Stimulated activated naive B cell treated with anti-CD40 and anti-IgM and Interleukin-4, amounts not matched to agents 10 μg/mL and 1 μg/mL and 100 μg/mL, for 72 hours (primary cell): ENCODE data around the gene IP6K1.
"Not testable (repeated sequence)": the region's sequence is repeated elsewhere in the genome, so short reads cannot be mapped to it uniquely, and the experiment has no call there.

Source experiments
- ATAC-seq, 2 donors: fragments of 150-1000 bp; cut with Tn5 transposase; replicated peaks; 2 replicates each; pipeline ENCODE4 v1.10.0; 2021; ENCODE audit warnings: moderate library complexity in 1 of 2
- DNase-seq: peaks from one replicate; pipeline ENCODE4 v3.0.0; 2021
- H3K27ac Mint-ChIP-seq: one replicate; pipeline ENCODE4 v1.8.0; 2022; ENCODE audit warnings: mild to moderate bottlenecking, mixed read lengths
- H3K27me3 Mint-ChIP-seq, 2 donors: one replicate each; pipeline ENCODE4 v1.8.0; 2022; ENCODE audit warnings: mixed read lengths in 2 of 2
- H3K36me3 Mint-ChIP-seq, 2 donors: one replicate each; pipeline ENCODE4 v1.8.0; 2022; ENCODE audit warnings: mixed read lengths in 2 of 2, mild to moderate bottlenecking in 1 of 2
- H3K4me1 Mint-ChIP-seq, 2 donors: one replicate each; pipeline ENCODE4 v1.8.0; 2022; ENCODE audit warnings: mixed read lengths in 2 of 2, mild to moderate bottlenecking in 1 of 2
- H3K4me3 Mint-ChIP-seq, 2 donors: one replicate each; pipeline ENCODE4 v1.8.0; 2022; ENCODE audit warnings: mild to moderate bottlenecking in 2 of 2, mixed read lengths in 2 of 2, moderate library complexity in 1 of 2
- H3K9me3 Mint-ChIP-seq, 2 donors: one replicate each; pipeline ENCODE4 v1.8.0; 2022; ENCODE audit warnings: mixed read lengths in 2 of 2, mild to moderate bottlenecking in 1 of 2

IP6K1 gene

GRCh38 chr3:49785565-49786356 is 581 bp downstream of the IP6K1 start:
- DNase-seq: no peak

DNA sequence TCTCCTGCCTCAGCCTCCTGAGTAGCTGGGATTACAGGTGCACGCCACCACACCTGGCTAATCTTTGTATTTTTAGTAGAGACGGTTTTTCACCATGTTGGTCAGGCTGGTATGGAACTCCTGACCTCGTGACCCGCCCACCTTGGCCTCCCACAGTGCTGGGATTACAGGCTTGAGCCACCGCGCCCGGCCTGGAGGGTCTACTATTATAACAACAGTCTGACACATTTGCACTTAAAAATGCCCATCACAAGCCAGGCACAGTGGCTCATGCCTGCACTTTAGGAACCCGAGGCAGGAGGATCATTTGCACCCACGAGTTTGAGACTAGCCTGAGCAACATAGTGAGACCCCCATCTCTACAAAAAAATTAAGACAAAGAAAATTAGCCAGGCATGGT is 4.1 kb downstream of the IP6K1 start:
- H3K4me3 Mint-ChIP-seq, H3K27ac Mint-ChIP-seq: not testable (repeated sequence)
- peaks cover 20 to 51% of the 10 kb centered on the region in 2 donors for H3K4me1 Mint-ChIP-seq

More at GRCh38 chr3:49785565-49786356, 581 bp downstream of the IP6K1 start:
- peak; percentile 58 to 59 for ATAC-seq
- Mint-ChIP-seq H3K27ac (peak overlapping the region; percentile 99), H3K4me3 (peak overlapping the region; percentile 91 to 93), H3K9me3 (no peaks in the 10 kb centered on the region), H3K27me3 (peaks cover 0 to 3% of the 10 kb centered on the region in 2 donors), H3K36me3 (peaks cover 5 to 8% of the 10 kb centered on the region in 2 donors), H3K4me1 (peaks cover 10 to 34% of the 10 kb centered on the region in 2 donors)

DNA sequence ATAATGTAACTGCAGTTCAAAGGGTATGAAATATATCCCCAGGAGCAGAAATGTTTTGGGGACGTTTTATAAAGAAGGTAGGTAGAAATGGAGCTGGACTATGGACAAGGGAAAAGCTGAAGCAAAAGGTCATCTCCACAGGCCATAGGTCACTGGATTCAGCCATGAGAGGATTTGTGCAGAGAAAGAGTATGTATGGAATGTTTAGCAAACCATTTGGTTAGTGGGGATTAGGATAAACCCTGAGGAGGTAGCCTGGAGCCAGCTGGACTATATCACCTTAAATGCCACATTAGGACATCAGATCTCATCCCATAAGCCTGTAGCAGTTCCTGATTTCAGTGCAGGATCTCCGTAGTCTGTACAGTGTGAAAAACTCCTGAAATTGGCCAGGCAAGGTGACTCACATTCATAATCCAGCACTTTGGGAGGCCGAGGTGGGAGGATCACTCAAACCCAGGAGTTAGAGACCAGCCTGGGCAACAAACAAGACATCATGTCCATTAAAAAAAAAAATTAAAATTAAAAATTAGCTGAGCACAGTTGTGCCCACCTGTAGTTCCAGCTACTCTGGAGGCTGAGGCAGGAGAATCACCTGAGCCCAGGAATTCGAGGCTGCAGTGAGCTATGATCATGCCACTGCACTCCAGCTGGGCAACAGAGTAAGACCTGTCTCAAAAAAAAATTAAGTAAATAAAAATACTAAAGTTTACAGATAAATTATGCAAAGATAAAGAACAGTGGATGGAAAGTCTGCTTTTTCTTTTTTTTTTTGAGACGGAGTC is 4.7 kb downstream of the IP6K1 start:
- Mint-ChIP-seq H3K36me3 (peaks cover 15 to 27% of the 10 kb centered on the region in 2 donors), H3K4me1 (peaks cover 17 to 44% of the 10 kb centered on the region in 2 donors), H3K27me3 (no peaks in the 10 kb centered on the region), H3K9me3 (no peaks in the 10 kb centered on the region), H3K27ac (no peak overlapping the region), H3K4me3 (no peak overlapping the region)
- DNase-seq: no peak
- no peak for ATAC-seq

More for the DNA sequence above, 4.1 kb downstream of the IP6K1 start:
- ATAC-seq, DNase-seq, H3K9me3 Mint-ChIP-seq, H3K27me3 Mint-ChIP-seq: not testable (repeated sequence)
- H3K36me3 Mint-ChIP-seq: peaks cover 11 to 24% of the 10 kb centered on the region in 2 donors

DNA sequence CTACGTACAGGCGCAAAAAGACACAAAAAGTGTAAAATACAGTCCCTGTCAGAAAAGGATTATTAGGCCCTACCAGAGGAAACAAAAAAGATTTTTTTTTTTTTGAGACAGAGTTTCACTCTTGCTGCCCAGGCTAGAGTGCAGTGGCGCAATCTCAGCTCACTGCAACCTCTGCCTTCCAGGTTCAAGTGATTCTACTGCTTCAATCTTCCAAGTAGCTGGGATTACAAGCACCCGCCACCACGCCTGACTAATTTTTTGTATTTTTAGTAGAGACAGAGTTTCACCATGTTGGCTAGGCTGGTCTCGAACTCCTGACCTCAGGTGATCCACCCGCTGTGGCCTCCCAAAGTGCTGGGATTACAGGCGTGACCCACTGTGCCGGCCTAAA is 5.4 kb downstream of the IP6K1 start:
- H3K27me3 Mint-ChIP-seq, DNase-seq, H3K9me3 Mint-ChIP-seq, H3K27ac Mint-ChIP-seq, H3K4me3 Mint-ChIP-seq, ATAC-seq: not testable (repeated sequence)
- peaks cover 17 to 42% of the 10 kb centered on the region in 2 donors for H3K4me1 Mint-ChIP-seq
- peaks cover 15 to 27% of the 10 kb centered on the region in 2 donors for H3K36me3 Mint-ChIP-seq

DNA sequence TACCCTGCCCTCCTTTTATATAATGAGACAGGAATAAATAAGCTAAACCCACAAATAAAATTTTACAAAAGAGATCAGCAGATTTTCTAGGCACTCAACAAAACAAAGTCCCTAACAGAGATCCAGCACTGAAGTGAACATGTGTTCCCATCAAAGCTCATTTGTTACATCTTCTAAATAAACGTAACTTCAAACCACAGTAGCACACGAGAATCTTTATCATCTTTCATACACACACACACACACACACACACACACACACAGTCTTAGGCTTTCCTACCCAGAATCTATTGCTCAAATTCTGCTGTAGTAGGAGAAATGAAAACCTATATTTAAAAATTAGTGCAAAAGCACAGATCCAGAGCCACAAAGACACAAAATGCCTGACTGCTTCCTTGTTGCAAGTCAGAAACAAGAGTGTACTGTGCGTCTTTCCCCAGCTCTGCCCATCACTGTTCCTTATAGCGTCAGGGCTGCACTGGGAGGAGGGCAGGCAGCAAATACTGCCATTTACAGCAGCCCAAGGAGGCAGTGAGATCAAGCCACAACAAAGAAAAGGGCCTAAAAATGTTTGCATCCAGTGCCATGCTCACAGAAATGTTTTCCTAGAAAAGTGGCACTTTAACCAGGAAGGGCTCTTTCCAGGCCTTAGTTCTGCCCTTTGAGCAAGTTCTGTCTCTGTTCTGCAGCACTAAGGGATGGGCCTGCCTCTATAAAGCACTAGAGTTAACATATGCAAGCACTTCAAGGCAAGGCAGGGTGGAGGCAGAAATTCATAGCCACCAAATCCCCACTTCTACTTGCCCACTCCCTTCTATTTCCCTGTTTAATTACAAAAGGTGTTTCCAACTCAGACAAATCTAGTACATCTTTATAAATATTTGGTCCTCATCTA is 6.0 kb downstream of the IP6K1 start:
- peak overlapping the region; percentile 65 for H3K27ac Mint-ChIP-seq
- H3K4me3 Mint-ChIP-seq: no peak overlapping the region
- no peaks in the 10 kb centered on the region for H3K27me3 Mint-ChIP-seq
- H3K36me3 Mint-ChIP-seq: peaks cover 14 to 25% of the 10 kb centered on the region in 2 donors
- H3K4me1 Mint-ChIP-seq: peaks cover 14 to 39% of the 10 kb centered on the region in 2 donors
- ATAC-seq: no peak
- DNase-seq: no peak
- no peaks in the 10 kb centered on the region for H3K9me3 Mint-ChIP-seq

- no peaks in the 10 kb centered on the region for H3K27me3 Mint-ChIP-seq
- H3K36me3 Mint-ChIP-seq: peaks cover 16 to 26% of the 10 kb centered on the region in 2 donors
- peaks cover 16 to 34% of the 10 kb centered on the region in 2 donors for H3K4me1 Mint-ChIP-seq
- no peak overlapping the region for H3K4me3 Mint-ChIP-seq
- no peak for DNase-seq
- peak overlapping the region; percentile 65 for H3K27ac Mint-ChIP-seq
- no peaks in the 10 kb centered on the region for H3K9me3 Mint-ChIP-seq
- no peak for ATAC-seq
These were observed 6.8 kb downstream of the IP6K1 start for GRCh38 chr3:49779358-49780079.

DNA sequence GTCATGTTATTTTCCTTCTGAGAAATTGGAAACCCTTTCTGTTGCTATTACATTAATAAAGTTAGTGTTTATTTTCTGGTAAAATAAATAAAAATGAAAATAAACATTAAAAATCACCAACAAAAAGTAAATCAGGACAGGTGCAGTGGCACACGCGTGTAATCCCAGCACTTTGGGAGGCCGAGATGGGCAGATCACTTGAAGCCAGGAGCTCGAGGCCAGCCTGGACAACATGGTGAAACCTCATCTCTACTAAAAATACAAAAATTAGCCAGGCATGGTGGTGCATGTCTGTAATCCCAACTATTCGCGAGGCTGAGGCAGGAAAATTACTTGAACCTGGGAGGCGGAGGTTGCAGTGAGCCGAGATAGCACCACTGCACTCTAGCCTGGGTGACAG is 10.2 kb downstream of the IP6K1 start:
- ATAC-seq, H3K4me3 Mint-ChIP-seq, H3K27ac Mint-ChIP-seq, H3K27me3 Mint-ChIP-seq, DNase-seq, H3K9me3 Mint-ChIP-seq: not testable (repeated sequence)
- Mint-ChIP-seq H3K4me1 (peaks cover 15 to 30% of the 10 kb centered on the region in 2 donors), H3K36me3 (peaks cover 13 to 22% of the 10 kb centered on the region in 2 donors)

DNA sequence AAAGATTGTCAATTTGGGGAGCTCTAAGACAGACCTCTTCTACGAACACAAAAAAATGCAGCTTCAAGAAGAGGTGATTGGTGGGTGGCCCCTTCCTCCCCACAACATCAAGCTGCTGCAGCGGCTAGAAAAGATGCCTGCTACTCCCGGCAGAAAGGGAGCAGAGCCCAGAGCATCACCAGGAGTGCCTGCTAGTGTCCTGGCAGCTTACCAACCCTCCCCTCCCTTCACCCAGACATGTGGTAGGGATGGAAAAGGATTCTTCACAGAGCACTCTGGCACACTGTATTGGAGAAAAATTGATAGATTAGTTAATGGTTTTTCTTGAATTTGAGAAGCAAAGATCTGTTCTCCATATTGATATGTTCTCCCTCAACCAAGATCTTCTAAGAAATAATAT is 10.8 kb downstream of the IP6K1 start:
- H3K36me3 Mint-ChIP-seq: peaks cover 13 to 22% of the 10 kb centered on the region in 2 donors
- no peak for ATAC-seq
- H3K9me3 Mint-ChIP-seq: no peaks in the 10 kb centered on the region
- no peak overlapping the region for H3K4me3 Mint-ChIP-seq
- DNase-seq: no peak
- peaks cover 14 to 24% of the 10 kb centered on the region in 2 donors for H3K4me1 Mint-ChIP-seq
- H3K27ac Mint-ChIP-seq: no peak overlapping the region
- H3K27me3 Mint-ChIP-seq: no peaks in the 10 kb centered on the region

DNA sequence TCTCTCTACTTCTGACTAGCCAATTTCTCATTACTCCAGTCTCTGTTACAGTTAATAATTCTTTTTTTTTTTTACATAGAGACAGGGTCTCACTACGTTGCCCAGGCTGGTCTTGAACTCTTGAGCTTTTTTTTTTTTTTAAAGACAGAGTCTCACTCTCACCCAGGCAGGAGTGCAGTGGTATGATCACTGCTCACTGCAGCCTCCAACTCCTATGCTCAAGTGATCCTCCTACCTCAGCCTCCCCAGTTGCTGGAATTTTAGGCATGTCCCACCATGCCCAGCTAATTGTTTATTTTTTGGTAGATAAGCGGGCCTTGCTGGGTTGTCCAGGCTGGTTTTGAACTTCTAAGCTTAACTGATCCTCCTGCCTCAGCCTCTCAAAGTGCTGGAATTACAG is 13.6 kb downstream of the IP6K1 start:
- no peak overlapping the region for H3K27ac Mint-ChIP-seq
- H3K4me1 Mint-ChIP-seq: peaks cover 8 to 16% of the 10 kb centered on the region in 2 donors
- no peak overlapping the region for H3K4me3 Mint-ChIP-seq

DNA sequence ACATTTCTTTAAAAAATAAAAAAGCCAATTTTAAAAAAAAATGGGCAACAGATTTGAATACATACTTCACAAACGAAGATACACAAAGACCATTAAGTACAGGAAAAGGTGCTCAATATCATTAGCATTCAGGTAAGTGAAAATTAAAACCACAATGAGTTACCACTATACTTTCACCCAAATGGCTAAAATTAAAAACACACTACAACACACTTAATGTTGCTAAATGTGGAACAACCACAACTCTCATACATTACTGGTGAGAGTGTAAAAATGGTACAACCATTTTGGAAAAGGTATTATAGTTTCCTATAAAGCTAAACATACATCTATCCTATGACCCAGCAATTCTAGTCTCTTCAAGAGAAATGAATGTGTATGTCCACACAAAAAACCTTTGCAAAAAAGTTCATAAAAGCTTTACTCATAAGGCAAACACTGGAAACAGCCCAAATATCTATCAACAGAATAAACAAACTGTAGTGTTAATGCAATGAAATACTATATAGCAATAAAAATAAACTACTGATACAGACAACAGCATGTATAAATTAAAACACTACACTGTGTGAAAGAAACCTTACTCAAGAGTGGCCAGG is 14.9 kb downstream of the IP6K1 start:
- Mint-ChIP-seq H3K4me3 (no peak overlapping the region), H3K9me3 (no peaks in the 10 kb centered on the region), H3K27ac (no peak overlapping the region), H3K36me3 (peaks cover 6 to 9% of the 10 kb centered on the region in 2 donors), H3K27me3 (no peaks in the 10 kb centered on the region), H3K4me1 (peaks cover 8 to 16% of the 10 kb centered on the region in 2 donors)
- DNase-seq (no peak), ATAC-seq (no peak)

More for the DNA sequence above, 13.6 kb downstream of the IP6K1 start:
- ATAC-seq: no peak
- H3K36me3 Mint-ChIP-seq: peaks cover 12% of the 10 kb centered on the region in 2 donors
- no peaks in the 10 kb centered on the region for H3K9me3 Mint-ChIP-seq
- no peaks in the 10 kb centered on the region for H3K27me3 Mint-ChIP-seq
- DNase-seq: no peak

DNA sequence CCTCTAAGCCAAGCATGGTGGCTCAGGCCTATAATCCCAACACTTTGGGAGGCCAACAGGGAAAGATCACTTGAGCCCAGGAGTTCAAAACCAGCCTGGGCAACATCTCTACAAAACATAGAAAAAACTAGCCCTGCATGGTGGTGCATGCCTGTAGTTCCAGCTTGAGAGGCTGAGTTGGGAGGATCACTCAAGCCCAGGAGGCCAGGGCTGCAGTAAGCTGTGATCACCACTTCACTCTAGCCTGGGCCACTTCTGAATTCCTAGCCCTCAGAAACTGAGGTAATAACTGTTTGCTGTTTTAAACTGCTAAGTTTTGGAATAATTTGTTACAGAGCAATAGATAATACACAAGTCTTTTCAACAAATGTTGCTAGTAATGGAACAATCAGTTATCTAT is 16.4 kb downstream of the IP6K1 start:
- Mint-ChIP-seq H3K27ac (no peak overlapping the region), H3K4me1 (peaks cover 5 to 14% of the 10 kb centered on the region in 2 donors), H3K36me3 (peaks cover 5 to 8% of the 10 kb centered on the region in 2 donors), H3K4me3 (no peak overlapping the region), H3K9me3 (no peaks in the 10 kb centered on the region), H3K27me3 (no peaks in the 10 kb centered on the region)
- DNase-seq (no peak), ATAC-seq (no peak)

DNA sequence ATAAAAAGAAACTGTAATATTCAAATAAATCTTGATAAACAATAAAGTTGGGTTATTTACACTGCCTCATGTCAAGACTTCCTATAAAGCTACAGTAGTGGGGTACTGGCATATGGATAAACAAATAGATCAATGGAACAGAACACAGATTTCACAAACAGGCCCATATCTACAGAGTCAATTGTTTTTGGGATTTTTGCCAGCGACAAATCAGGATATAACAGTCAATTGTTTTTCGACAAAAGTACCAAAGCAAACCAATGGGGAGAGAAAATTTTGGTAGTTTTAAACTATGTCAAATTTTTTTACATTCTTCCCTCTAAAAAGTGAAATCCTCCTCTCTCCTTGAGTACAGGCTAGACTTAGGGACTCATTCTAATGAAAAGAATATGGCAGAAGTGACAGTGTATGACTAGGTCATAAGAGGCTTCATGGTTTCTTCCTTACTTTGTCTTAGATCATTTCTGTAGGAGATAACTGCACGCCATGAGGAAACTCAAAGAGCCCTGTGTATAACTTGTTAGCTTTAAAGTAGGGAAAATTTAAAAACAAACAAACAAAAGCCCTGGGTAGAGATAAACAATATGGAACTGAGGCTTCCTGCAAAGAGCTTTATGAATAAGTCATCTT is 16.9 kb downstream of the IP6K1 start:
- H3K27me3 Mint-ChIP-seq: no peaks in the 10 kb centered on the region
- no peak overlapping the region for H3K27ac Mint-ChIP-seq
- H3K36me3 Mint-ChIP-seq: peaks cover 10 to 13% of the 10 kb centered on the region in 2 donors
- no peak overlapping the region for H3K4me3 Mint-ChIP-seq
- no peak for ATAC-seq
- H3K9me3 Mint-ChIP-seq: no peaks in the 10 kb centered on the region
- DNase-seq: no peak
- H3K4me1 Mint-ChIP-seq: peaks cover 5 to 19% of the 10 kb centered on the region in 2 donors

GRCh38 chr3:49763981-49764380 is 22.4 kb downstream of the IP6K1 start:
- H3K27ac Mint-ChIP-seq: no peak overlapping the region
- no peak for DNase-seq
- peaks cover 9 to 12% of the 10 kb centered on the region in 2 donors for H3K36me3 Mint-ChIP-seq
- no peak overlapping the region for H3K4me3 Mint-ChIP-seq
- H3K27me3 Mint-ChIP-seq: no peaks in the 10 kb centered on the region
- no peak for ATAC-seq
- peaks cover 4 to 9% of the 10 kb centered on the region in 2 donors for H3K4me1 Mint-ChIP-seq
- no peaks in the 10 kb centered on the region for H3K9me3 Mint-ChIP-seq
